Forelimb muscle (tissue), 1 donor: ENCODE data around the gene C1orf53. TPM values are rescaled to one million over a fixed set of nuclear protein-coding genes. Genes with fewer than 3 reads are reported as not detected.
"Not testable (repeated sequence)": the region's sequence is repeated elsewhere in the genome, so short reads cannot be mapped to it uniquely, and the experiment has no call there.

Source experiments
- DNase-seq: peaks from one replicate; pipeline ENCODE4 v3.0.0-alpha.2; 2013; ENCODE audit warnings: low read depth
- polyA plus RNA-seq: library from polyadenylated mRNA; unstranded; fragments of 120-200 nt; gene quantifications from one replicate; pipeline ENCODE4 v1.2.1, GENCODE V29; 2013; ENCODE audit not compliant: insufficient read length

C1orf53 gene
- polyA plus RNA-seq, 1 donor: 1.8 TPM

DNA sequence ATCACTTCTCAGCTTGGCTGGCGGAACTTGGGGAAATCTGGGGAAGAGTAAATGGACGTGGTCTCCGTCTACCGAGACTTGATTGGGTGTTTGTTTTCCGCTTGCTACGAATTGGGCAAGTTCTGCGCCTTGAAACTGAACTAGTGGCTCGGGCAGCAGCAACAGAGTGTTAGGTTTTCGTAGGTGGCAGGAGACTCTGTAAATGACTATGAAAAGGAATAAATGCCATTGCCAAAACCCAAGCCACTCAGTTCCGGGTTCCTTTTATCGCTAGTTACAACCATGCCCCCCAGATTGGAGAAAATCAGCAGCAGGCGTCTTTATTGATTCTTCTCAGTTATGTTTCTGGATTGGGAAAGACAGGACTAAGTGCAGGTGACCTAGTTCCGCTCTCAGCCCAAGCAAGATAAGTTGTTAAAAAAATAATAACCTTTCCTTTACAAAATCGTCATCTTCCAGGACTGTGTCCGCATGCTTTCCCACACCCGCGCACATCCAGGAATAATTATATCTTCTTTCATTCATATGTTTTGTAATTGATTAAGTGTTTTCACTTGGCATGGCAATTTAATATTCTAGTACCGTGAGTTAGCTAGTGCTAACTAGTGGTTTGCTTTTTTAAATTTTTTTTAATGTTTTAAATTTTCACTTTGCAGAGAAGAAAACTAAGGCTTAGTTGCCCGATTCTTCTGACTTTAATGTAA is 18.1 kb downstream of the C1orf53 start:
- no peak for DNase-seq

DNA sequence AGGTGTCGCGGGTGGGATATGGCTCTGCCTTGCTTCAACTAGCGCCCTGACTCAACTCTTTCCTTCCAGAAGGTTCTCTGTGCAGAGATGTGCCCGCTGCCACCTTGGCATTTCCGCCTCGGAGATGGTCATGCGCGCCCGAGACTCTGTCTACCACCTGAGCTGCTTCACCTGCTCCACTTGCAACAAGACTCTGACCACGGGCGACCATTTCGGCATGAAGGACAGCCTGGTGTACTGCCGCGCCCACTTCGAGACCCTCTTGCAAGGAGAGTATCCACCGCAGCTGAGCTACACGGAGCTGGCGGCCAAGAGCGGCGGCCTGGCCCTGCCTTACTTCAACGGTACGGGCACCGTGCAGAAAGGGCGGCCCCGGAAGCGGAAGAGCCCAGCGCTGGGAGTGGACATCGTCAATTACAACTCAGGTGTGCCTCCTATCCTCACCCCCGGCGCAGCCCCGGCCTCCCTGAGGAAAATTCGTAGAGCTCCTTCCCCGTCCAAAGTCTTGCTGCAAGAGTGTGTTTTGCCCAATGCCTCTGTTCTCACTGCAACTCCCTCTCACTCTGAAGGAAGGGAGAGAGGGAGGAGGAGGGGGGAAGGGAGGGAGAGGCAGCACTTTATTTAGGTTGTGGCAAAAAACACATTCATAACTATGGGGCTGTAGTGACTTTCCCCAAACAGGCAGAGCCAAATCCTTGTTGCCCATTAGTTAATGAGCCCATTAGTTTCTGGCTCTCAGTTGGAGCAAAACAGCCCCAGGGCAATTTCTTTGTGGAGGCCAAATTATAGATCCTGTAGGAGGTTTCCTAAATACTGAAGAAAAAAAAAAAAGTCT is 19.0 kb downstream of the C1orf53 start:
- no peak for DNase-seq

DNA sequence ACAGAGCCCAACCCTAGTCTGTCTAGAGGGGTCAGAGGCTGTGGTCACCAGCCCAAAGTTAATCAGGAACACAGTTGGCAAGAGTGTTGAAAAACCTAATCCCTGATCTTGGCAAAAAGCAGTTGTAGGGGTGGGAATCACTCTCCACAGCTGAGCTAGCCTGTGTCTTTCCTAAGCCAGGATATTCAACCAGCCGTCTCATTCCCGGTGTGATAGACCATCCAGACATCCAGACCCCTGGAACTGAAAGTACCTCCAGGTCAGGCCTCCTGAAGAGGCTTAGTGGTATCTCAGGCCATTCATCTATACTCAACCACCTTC is 19.6 kb downstream of the C1orf53 start:
- DNase-seq: no peak

DNA sequence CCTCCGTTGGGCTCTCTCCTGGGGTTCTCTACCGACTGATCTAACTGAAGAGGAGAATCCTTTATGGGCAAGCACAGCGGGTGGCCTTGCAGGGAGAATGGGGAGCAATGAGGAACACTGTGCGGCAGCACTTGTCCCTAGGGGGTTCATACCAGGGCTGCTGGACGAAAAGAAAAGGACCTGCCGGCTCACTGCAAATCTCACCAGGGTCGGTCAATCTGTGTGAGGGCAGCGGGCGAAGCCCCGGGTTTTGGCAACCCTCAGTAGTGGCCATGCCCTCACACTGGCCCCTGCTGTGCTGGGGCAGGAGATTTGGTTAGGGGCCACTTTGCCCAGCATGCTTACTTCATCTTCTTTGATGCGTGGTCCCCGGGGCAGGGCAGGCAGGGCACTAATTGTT is 20.6 kb downstream of the C1orf53 start:
- DNase-seq: no peak

DNA sequence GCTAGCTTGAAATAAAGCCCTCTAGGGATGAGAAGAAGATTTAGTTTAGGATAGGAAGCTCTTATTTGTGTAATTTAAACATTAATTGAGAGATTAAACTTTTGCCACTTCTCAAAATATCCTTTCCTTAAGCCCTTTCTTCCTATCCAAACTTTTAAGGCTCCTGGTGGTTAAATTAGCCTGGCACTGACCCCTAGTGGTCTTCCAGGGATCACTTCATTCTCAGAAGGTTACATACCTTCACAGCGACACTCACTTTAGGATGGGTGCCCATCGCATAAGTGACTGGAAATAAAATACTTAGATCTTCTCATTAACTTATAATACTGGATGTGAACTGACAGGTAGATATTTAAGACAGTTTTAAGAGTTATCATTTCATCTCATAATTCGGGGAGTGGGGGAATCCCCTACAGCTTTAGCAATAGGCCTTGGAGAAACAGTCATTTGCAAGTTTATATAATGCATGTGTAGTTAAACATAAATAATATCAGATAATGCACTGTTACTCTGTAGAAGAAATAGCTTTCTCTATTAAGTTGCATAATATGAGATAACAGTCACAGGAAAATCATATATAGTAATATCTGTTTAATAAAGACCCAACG is 22.2 kb downstream of the C1orf53 start:
- DNase-seq: no peak

DNA sequence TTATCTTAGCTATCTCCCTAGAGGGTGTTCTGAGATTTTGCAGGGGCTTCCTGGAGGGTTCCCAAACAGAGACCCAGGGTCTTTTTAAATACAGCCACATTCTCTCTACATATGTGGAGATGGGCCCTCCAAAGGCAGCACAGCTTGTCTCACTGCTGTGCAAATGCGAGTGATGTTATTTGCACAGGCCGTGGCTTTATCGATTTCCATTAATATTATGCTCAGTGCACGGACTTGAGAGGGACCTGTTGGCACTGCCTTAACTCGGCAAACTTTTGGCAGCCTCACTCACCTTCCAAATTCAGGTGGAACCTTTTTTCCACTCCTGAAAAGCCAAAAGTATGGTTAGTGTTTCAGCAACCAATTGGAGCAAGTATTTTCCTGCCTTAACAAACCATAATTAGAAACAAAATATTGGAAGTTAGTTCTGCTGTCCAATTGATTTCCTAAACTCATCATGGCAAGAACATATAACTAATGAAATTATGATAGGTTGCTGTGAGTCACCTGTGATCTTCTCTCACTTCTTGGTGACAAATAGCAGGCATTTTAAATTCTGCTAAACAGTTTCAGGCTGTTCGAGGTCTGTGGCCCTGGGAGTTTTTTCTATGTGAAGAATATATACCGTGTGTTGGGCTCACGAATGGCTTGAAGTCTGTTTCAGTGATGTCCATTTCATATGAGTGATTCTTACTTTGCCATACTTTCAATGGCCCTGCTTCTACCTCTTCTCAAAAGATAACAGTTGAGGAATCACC is 25.7 kb downstream of the C1orf53 start:
- DNase-seq: no peak

DNA sequence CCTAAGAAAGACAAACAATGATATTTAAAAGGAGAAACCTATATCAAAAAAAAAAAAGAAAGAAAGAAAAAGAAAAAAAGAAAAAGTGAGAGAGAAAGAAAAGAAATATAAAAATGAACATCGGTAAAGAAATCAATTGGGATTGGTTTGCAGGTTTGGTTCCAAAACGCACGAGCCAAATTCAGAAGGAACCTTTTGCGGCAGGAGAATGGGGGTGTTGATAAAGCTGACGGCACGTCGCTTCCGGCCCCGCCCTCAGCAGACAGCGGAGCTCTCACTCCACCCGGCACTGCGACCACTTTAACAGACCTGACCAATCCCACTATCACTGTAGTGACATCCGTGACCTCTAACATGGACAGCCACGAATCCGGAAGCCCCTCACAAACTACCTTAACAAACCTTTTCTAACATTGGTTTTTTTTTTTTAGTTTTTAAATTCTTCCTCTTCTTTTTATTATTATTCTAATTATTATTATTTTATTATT is 26.5 kb downstream of the C1orf53 start:
- no peak for DNase-seq

DNA sequence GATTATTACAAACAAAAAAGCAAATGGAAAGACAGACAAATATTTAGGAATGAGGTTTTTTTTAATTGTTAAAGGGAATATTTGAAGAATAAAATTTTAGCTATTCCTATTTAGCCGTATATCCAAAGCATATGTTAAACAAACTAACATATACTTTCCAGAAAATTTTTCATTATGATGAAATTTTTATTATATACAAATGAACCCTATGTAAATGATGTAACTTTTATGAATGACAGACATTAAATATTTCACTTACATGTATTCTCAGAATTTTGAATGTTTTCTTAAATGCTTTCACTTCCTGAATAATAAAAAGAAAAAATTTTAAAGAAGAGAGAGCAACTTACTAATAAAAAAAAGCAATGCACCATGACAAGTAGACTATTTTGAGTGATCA is 30.6 kb downstream of the C1orf53 start:
- no peak for DNase-seq

DNA sequence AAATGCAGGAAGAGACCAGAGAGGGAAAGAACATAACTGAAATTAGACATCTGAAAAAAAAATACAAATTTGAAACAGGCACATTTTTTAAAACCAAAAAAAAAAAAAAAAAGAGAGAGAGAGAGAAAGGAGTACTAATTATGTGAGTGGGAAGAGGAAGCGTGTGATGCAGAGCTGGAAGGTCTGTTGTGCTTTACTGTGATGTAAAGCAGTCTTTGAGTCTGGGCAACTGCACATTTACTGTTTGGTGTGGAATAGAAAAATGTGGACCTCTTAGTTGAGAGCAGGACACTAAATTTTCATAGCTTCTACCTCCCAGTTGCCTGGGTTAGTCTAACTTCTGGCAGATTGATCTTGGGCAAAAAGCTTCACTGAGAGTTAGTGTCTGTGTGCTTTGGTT is 31.2 kb downstream of the C1orf53 start:
- DNase-seq: no peak

DNA sequence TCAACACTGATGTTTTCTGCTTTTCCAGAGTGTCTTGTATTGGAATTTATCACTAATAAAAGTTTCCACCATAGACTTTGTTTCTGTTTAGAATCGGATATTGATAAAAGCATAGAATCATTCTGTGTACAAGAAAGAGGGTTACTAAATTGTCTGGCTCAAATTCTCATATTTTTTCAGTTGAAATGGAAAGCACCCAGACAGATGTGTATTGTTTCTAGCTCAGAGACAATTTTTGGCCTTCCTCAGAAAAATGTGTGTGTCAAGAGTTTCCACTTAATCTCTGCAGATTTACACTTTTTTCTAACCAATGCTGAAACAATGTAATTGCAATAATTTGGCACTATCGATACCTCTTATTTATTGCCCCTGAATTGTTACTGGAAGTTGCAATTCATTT is 35.0 kb downstream of the C1orf53 start:
- no peak for DNase-seq

DNA sequence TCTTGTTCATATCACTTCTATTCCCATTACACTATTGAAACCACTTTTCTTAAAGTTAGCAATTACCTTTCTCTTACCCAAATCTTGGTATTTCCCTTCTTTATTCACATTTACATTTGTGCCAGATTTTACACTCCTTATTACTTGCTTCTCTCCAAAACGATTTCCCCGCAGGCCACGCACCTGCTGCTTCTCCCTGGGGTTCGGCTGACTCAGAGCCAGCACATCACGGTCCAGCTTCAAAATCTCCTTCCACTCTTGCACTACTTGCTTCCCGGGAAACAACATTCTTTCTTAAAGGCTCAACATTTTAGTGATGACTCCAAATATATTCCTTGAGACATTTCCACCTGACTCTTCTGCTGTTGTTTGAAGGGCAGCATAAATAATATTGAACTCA is 35.5 kb downstream of the C1orf53 start:
- no peak for DNase-seq

DNA sequence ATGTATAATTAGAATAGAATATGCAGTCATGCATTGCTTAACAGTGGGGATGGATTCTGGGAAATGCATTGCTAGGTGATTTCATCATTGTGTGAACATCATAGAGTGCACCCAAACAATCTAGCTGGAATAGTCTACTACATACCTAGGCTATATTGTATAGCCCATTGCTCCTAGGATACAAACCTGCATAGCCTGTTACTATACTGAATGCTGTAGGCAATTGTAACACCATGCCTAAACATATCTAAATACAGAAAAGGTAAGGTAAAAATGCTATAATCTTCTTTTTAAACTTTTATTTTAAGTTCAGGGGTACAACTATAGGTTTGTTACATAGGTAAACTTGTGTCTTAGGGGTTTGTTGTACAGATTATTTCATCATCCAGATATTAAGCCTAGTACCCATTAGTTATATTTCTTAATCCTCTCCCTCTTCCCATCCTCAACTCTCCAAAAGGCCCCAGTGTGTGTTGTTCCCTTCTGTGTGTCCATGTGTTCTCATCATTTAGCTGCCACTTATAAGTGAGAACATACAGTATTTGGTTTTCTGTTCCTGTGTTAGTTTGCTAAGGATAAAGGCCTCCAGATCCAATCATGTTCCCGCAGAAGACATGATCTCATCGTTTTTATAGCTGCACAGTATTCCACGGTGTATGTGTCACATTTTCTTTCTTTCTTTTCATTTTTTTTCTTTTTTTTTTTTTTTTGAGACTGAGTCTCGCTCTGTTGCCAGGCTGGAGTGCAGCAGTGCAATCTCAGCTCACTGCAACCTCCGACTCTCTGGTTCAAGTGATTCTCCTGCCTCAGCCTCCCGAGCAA is 36.9 kb downstream of the C1orf53 start:
- DNase-seq: not testable (repeated sequence)

DNA sequence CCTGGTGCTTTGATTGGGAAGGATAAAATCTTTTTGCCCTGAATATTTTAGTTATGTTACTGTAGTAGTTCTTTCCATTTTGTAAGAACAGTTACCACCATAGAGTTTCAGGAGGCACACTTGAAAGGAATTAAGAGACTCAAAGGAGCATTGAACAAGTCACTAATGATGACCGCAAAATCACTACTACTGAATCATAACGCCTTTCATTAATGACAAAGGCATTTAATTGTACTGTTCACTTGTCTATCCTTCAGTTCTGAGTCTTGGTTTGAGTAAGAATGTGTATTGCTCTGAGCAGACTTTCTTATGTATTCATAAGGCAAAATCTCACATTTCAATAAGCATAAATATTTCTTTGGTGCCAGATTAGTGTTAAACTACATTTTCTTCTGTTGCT is 39.6 kb downstream of the C1orf53 start:
- no peak for DNase-seq

DNA sequence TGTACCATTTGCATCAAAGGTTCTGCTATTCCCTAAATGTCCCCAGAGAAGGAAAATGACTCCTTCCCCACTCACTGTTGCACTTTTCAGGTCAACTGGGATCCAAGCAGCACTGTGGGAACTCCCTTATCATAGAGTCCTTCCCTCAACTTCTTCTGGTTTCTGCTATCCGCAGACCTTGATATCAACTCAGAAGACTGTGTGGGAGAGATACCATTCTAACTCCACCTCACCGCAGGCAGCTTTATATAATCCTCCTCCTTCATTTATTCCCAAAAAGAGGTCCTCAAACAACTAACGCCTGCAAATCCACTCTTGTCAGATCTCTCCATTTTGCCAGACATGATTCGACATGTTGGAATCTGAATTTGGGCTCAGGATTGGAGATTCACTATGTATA is 42.1 kb downstream of the C1orf53 start:
- DNase-seq: no peak

DNA sequence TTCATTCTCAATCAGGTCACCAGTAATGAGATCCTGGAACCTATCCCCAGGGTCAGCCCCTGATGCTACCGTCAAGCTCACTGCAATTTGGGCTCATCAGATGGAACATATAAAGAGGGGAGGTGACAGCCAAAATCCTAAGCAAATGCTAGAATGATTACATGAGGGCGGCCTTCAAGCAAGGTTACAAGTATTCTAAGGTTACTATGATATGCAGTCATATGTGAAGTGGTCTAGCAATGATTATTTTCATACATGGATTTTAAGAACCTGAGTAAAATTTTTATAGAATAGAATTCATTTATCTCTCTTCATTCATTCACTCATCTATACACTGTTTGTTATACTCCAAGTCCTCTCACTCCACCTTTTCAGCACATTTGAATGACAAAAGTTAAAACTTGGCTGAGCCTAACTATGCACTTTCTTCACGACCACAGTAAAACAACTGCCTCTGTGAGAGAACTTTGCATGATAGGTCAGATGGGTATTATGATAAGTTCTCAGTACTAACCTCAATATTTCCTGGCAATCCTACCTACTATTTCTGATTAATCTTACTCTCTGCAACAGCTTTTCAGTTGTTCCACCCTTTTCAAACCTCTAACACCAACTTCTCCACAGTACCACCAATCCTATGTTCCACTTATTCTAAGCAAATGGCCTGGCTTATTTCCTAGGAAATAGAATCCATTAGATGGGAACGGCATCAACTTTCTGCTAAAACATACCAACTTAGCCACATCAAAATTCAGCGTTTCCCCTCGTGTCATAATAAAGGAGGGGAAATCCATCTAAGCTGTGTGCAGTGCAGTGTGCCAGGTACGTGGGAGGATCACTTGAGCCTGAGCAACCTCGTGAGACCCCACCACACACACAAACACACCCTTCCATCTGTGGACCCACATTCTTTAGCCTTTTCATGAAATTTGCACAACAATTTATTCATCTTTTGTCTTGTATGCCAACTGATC is 46.8 kb downstream of the C1orf53 start:
- DNase-seq: no peak

DNA sequence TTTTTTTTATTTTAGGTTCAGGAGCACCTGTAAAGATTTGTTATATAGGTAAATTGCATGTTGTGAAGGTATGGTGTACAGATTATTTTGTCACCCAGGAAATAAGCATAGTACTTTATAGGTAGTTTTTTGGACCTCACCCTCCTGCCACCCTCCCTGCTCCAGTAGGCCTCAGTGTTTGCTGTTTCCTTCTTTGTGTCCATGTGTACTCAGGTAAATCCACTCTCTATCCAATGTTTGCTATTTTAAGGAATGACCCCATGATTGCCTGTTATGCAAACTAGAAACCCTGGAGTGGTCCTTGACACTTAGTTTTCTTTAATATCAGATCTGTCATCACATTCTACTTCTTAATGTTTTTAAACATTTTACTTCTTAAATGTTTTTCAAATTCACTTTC is 48.7 kb downstream of the C1orf53 start:
- DNase-seq: no peak

DNA sequence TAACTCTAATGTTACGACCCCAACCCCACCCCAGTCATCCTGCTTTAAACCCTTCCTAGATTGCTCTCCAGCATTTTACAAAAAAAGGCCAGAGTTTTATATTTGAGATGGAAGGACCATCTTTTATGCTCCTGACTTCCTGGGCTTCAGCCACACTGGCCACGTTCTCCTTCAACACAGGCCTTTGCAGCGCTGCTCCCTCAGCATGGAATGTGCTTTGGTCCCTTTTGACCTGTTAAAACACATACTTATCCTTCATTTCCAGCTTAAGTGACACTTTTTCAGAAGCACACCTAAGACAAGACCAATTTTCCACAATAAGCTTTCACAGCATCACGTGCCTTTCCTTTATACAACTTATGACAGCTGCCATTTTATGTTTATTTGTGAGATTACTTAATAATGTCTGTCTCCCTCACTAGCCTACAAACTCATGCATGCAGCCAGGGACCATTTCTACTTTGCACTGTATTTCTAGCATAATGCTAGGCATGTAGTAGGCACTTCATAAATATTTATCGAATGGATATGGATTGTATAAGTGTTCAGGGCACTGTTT is 49.3 kb downstream of the C1orf53 start:
- no peak for DNase-seq

DNA sequence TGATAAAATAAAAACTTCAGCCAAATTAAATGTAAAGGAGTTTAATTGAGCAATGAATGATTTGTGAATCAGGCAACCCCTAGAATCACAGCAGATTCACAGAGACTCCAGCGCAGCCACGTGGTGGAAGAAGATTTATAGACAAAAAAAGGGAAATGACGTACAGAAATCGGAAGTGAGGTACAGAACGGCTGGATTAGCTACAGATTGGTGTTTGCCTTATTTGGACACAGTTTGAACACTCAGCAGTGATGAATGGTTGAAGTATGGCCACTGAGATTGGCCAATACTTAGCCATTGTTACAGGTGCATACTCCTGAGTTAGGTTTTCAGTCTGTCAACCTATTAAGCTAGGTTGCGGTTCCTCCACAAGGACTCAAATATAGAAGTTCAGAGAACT is 51.0 kb downstream of the C1orf53 start:
- DNase-seq: not testable (repeated sequence)

DNA sequence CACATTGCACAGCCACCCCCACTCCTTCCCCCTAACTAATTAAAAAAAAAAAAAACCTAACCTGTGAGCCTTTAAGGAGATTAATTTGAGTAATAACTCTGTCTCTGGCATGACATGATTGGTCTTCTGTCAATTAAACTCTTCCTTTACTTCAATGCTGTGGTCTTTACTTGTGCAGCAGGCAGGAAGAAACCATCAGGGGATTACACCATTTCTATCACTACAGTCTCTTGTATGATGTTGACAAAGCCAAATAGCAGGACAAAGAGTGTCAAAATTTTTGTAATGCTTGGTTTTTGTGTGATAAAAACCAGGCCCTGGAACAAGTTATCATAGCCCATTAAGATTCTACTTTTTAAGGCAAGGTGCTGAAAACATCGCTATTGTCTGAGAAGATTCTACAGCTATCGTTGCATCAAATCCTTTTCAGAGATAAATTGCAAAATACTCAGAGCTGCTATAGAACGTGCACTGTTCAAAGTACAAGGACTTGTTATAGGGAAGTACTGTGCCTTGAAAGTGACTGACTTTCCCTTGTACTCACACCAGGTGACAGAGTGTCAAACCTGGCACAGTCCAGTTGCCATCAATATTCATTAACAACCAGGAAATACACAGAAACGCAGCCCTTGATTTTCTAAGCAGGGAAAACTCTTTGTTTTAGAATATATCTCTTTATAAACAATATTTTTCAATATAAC is 52.4 kb downstream of the C1orf53 start:
- no peak for DNase-seq
